ENCODE results near the gene NEDD4.

NEDD4 gene

DNA sequence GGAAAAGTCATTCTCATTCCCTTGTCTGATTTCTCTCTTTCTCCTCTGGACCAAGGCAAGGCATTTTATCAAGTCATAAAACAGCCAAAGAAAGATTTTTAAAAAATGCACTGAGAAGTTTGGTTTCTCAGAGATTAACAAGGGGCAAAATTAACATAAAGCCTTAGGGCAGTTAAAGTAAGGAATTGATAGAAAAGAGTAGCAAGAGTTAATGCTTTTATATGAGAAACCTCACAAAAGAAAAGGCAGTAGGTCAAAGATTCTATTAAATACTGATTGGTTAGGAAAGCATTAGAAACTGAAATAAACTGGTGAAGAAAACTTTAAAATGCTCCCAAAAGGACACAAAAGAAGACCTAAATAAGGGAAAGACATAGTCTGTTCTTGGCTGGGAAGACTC is 129.5 kb downstream of the NEDD4 start:
- DNase-seq (ENCODE audit: low read depth): no peak
- TF ChIP-seq, protein P1, sequence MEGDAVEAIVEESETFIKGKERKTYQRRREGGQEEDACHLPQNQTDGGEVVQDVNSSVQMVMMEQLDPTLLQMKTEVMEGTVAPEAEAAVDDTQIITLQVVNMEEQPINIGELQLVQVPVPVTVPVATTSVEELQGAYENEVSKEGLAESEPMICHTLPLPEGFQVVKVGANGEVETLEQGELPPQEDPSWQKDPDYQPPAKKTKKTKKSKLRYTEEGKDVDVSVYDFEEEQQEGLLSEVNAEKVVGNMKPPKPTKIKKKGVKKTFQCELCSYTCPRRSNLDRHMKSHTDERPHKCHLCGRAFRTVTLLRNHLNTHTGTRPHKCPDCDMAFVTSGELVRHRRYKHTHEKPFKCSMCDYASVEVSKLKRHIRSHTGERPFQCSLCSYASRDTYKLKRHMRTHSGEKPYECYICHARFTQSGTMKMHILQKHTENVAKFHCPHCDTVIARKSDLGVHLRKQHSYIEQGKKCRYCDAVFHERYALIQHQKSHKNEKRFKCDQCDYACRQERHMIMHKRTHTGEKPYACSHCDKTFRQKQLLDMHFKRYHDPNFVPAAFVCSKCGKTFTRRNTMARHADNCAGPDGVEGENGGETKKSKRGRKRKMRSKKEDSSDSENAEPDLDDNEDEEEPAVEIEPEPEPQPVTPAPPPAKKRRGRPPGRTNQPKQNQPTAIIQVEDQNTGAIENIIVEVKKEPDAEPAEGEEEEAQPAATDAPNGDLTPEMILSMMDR (IDR thresholded peaks at IDR 0.05; ENCODE audit: low read depth, low read length, missing control alignments): no peak
- no peak overlapping the region for H3K4me3 ChIP-seq (ENCODE audit: low read depth, low read length)

DNA sequence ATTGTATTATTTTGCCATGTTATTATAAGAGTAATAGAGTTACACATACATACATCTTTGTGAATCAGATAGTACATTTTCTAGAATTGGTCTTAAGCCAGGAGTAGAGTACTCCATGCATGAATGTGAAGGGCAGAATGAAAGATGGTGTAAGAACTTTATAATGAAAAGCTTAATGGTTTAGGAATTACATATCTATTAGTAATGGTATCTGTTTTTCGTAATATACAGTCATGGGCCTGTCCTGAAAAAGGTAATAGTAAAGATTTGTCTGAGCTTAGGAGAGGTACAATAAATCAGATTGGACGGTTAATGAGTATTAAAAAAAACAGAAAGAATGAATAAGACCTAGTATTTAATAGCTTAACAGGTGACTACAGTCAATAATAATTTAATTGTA is 132.3 kb downstream of the NEDD4 start:
- H3K4me3 ChIP-seq (ENCODE audit: low read depth, low read length): no peak overlapping the region
- no peak for DNase-seq (ENCODE audit: low read depth)
- TF ChIP-seq, protein P1 (IDR thresholded peaks at IDR 0.05; ENCODE audit: low read depth, low read length, missing control alignments): no peak

DNA sequence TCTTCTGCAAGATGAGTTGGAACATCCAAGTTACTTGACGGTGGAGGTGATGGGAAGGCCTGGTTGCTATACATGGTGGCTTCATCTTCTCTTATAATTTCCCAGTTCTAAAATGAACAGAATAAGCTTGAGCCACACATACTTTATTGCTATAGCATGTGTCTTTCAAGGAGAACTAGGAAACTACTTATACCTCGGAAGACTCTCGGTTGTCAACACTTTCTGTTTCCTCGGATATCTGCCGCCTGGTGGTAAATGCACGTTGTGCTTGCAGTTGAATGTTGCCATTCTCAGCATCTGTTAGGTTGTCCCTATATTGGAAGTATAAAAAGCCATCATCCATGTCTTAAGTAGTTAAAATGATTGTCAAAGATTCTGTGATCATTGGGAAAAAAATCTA is 132.9 kb downstream of the NEDD4 start:
- TF ChIP-seq, protein P1 (IDR thresholded peaks at IDR 0.05; ENCODE audit: low read depth, low read length, missing control alignments): no peak
- no peak overlapping the region for H3K4me3 ChIP-seq (ENCODE audit: low read depth, low read length)
- no peak for DNase-seq (ENCODE audit: low read depth)

DNA sequence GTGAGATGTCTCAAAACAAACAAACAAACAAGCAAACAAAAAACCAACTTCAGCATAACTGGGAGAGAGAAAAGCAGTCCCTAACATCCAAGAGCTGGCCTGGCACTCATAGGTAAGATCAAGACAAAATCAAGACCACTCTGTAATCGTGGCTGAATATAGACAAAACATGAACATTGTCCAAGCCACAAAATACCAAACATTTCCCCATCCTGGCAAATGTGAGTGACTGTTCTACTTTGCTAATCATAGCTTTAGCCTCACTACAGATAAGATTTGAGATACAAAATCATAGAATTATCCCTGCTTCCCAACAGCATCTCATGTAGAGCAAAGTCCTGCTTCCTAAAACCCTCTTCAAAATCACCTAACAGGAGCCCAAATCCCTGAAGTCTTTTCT is 133.7 kb downstream of the NEDD4 start:
- no peak for DNase-seq (ENCODE audit: low read depth)
- no peak overlapping the region for H3K4me3 ChIP-seq (ENCODE audit: low read depth, low read length)
- TF ChIP-seq, protein P1 (IDR thresholded peaks at IDR 0.05; ENCODE audit: low read depth, low read length, missing control alignments): no peak

DNA sequence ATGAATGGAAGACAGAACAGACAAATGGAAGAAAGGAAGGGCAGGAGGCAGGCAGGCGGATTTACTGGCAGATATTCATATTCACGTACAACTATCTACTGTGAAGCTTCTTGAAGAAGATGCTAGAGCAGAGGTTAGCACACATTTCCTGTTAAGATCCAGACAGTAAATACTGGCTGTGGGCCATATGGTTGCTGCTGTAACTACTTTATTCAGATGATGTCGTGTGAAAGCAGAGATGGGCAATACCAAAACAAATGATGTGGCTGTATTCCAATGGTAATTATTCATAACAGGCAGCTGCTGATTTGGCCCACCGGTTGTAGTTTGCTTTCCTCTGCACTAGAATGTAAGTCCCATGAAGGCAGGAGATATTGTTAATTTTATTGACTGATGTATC is 134.8 kb downstream of the NEDD4 start:
- no peak for DNase-seq (ENCODE audit: low read depth)
- TF ChIP-seq, protein P1 (IDR thresholded peaks at IDR 0.05; ENCODE audit: low read depth, low read length, missing control alignments): no peak
- no peak overlapping the region for H3K4me3 ChIP-seq (ENCODE audit: low read depth, low read length)

DNA sequence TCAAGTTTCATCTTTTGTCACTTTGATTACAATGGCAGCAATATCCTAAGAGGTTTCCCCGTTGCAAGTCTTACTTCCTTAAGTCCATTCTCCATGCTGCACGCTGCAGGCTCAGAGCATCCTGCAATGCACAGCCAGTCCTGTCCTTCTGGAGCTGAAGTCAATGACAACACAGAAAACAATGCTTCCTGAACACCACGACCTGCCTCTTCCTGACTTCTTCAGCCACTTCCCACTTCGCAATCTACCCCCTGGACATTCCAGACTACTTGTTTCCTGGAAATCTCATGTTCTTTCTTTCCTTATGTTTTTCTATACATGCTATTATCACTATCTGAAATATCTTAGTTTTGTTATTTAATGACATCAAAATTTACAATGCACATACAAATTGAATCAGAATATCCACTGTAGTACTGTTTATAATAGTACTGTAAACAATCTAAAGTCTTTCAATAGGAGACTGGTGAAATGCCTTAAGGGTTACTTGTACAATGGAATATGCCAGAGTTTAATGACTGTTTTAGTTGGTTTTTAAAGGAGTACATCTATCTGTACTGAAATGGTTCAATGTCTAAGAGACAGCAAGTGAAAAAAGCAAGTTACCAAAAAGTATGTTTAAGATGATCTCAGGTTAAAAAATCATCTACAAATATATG is 136.8 kb downstream of the NEDD4 start:
- no peak for DNase-seq (ENCODE audit: low read depth)
- no peak overlapping the region for H3K4me3 ChIP-seq (ENCODE audit: low read depth, low read length)
- TF ChIP-seq, protein P1 (IDR thresholded peaks at IDR 0.05; ENCODE audit: low read depth, low read length, missing control alignments): no peak

DNA sequence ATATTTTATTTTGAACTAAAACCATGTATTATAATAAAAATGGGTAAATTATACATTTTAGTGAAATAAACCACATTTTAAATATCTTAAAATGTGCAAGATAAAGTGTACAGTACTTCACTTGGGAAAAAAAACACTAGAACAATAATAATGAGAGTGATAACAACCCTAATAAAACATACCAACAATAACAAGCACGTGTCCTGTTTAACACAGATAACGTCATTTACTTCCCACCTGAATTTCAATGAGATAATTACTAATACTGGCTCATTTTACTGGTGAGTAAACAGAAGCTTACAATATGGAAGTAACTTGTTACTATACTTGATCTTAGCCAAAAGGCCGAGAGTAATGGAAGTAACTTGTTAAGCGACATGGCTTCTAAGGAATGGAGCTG is 140.3 kb downstream of the NEDD4 start:
- H3K4me3 ChIP-seq (ENCODE audit: low read depth, low read length): no peak overlapping the region
- no peak for DNase-seq (ENCODE audit: low read depth)
- TF ChIP-seq, protein P1 (IDR thresholded peaks at IDR 0.05; ENCODE audit: low read depth, low read length, missing control alignments): no peak
